ENCODE measurements around the gene ADAMTS12.

GRCh38 chr5:33662722-33663427 lies 228.9 kb downstream of the ADAMTS12 start:
- TF ChIP-seq REST (IDR thresholded peaks at IDR 0.05; ENCODE audit: insufficient read depth in 1 of 2, low read depth in 2 of 2, low read length in 2 of 2) (no peak), POLR2AphosphoS5 (IDR thresholded peaks at IDR 0.05; ENCODE audit: low read depth, low read length) (no peak), SIN3A (IDR thresholded peaks at IDR 0.05; ENCODE audit: borderline replicate concordance, insufficient read depth, low read length) (no peak)

All from PFSK-1 (cell line).